DND-41 (cell line): ENCODE results near the gene EML5.
A peak's percentile ranks its signal among the peaks of the same experiment; 100 is the strongest.

Source experiments
- ATAC-seq: fragments of 200-7000 bp; cut with Tn5 transposase; 3 replicates; pipeline ENCODE4 v1.9.1; 2021; ENCODE audit warnings: low read depth; ENCODE audit not compliant: insufficient read depth
- DNase-seq: peaks from one replicate; pipeline ENCODE4 v3.0.0-alpha.2; 2020
- H2AFZ ChIP-seq: 2 replicates; pipeline ENCODE4 v1.6.0; 2012; ENCODE audit warnings: low read depth, low read length
- H3K27ac ChIP-seq: 2 replicates; pipeline ENCODE4 v1.5.1; 2012; ENCODE audit warnings: low read length, inconsistent platforms
- H3K27me3 ChIP-seq: fragments of 200-600 bp; sonication (generic); 2 replicates; pipeline ENCODE4 v1.6.0; 2012; ENCODE audit warnings: low read length, mild to moderate bottlenecking, inconsistent platforms; ENCODE audit not compliant: insufficient read depth, poor library complexity
- H3K36me3 ChIP-seq: 2 replicates; pipeline ENCODE4 v1.5.1; 2012; ENCODE audit warnings: low read length, inconsistent platforms; ENCODE audit not compliant: insufficient read depth
- H3K4me1 ChIP-seq: 2 replicates; pipeline ENCODE4 v1.5.1; 2012; ENCODE audit warnings: mild to moderate bottlenecking, low read length; ENCODE audit not compliant: insufficient read depth
- H3K4me2 ChIP-seq: 2 replicates; pipeline ENCODE4 v1.6.0; 2012; ENCODE audit warnings: mild to moderate bottlenecking, moderate library complexity, low read length, inconsistent platforms; ENCODE audit not compliant: insufficient read depth
- H3K4me3 ChIP-seq, 2 experiments: fragments of 200-600 bp in 1 of 2; shearing (Covaris generic) in 1 of 2; 2 replicates each; pipeline ENCODE4 v1.5.1; 2012 to 2016; ENCODE audit warnings: inconsistent platforms in 2 of 2, low read length in 2 of 2, mild to moderate bottlenecking in 2 of 2, low read depth in 1 of 2, moderate library complexity in 1 of 2
- H3K79me2 ChIP-seq: 2 replicates; pipeline ENCODE4 v1.6.0; 2012; ENCODE audit warnings: low read length, inconsistent platforms; ENCODE audit not compliant: insufficient read depth
- H3K9ac ChIP-seq: 2 replicates; pipeline ENCODE4 v1.6.0; 2012; ENCODE audit warnings: low read depth, mild to moderate bottlenecking, inconsistent platforms, low read length, moderate library complexity
- H3K9me3 ChIP-seq: 2 replicates; pipeline ENCODE4 v1.5.1; 2012; ENCODE audit warnings: low read length, moderate library complexity, mild to moderate bottlenecking, inconsistent platforms; ENCODE audit not compliant: insufficient read depth, severe bottlenecking
- H4K20me1 ChIP-seq: 2 replicates; pipeline ENCODE4 v1.6.0; 2012; ENCODE audit warnings: low read length; ENCODE audit not compliant: insufficient read depth
- EZH2 ChIP-seq: IDR thresholded peaks from 3 replicates; pipeline ENCODE4 v1.6.1; 2012; ENCODE audit warnings: borderline replicate concordance, low read depth, mild to moderate bottlenecking, moderate library complexity, low read length, inconsistent platforms; ENCODE audit not compliant: severe bottlenecking
- TF ChIP-seq, protein P1 (sequence below): IDR thresholded peaks from 2 replicates; pipeline ENCODE4 v1.5.1; 2012; ENCODE audit warnings: borderline replicate concordance, low read length, moderate library complexity, mild to moderate bottlenecking; ENCODE audit not compliant: poor library complexity, severe bottlenecking; ENCODE audit errors: extremely low read depth

Gene EML5

DNA sequence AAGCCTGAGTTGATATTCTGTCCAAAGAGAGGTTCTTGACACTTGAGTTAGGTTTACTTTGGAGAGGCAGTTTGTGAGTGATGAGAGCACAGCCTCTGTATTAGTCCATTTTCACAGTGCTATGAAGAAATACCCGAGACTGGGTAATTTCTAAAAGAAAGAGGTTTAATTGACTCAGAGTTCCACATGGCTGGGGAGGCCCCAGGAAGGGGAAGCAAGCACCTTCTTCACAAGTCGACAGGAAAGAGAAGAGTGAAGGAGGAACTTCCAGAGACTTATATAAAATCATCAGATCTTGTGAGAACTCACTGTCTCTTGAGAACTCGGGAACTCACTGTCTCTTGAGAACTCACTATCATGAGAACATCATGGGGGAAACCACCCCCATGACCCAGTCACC is 224.6 kb downstream of the EML5 start:
- TF ChIP-seq, protein P1, sequence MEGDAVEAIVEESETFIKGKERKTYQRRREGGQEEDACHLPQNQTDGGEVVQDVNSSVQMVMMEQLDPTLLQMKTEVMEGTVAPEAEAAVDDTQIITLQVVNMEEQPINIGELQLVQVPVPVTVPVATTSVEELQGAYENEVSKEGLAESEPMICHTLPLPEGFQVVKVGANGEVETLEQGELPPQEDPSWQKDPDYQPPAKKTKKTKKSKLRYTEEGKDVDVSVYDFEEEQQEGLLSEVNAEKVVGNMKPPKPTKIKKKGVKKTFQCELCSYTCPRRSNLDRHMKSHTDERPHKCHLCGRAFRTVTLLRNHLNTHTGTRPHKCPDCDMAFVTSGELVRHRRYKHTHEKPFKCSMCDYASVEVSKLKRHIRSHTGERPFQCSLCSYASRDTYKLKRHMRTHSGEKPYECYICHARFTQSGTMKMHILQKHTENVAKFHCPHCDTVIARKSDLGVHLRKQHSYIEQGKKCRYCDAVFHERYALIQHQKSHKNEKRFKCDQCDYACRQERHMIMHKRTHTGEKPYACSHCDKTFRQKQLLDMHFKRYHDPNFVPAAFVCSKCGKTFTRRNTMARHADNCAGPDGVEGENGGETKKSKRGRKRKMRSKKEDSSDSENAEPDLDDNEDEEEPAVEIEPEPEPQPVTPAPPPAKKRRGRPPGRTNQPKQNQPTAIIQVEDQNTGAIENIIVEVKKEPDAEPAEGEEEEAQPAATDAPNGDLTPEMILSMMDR: no peak
- no peak for TF ChIP-seq EZH2
- Histone ChIP-seq H3K79me2 (peaks cover 37% of the 10 kb centered on the region), H3K9me3 (no peaks in the 10 kb centered on the region), H3K27me3 (no peaks in the 10 kb centered on the region), H3K4me1 (peaks cover 14% of the 10 kb centered on the region), H3K4me3 (no peak overlapping the region), H4K20me1 (peaks cover 7% of the 10 kb centered on the region; the same call in 1 of the 2 replicates), H3K9ac (no peak overlapping the region), H3K27ac (no peak overlapping the region), H2AFZ (no peak overlapping the region), H3K36me3 (peaks cover 68% of the 10 kb centered on the region), H3K4me2 (no peak overlapping the region)
- DNase-seq: no peak
- no peak for ATAC-seq

DNA sequence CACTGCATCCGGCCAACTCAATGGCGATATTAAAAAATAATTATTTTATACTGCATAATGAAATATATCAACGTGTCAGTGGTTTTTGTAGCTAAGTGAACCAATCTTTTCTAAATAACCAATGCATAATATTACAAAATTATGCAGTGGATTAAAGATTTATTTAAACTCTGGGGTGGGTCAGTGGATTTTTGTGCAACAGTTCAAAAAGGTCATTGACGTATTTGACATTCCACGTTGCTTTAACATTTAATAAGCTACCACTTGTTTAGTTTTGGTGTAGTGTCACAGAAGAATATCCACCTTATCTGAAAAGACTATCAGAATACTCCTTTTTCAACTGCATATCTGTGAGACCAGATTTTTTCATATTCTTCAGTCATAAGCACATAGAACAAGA is 227.3 kb downstream of the EML5 start:
- no peak for ATAC-seq
- peaks cover 24% of the 10 kb centered on the region for H3K4me1 ChIP-seq
- no peak overlapping the region for H3K9ac ChIP-seq
- peaks cover 40% of the 10 kb centered on the region for H3K79me2 ChIP-seq
- H3K27ac ChIP-seq: no peak overlapping the region
- H3K9me3 ChIP-seq: no peaks in the 10 kb centered on the region
- no peak overlapping the region; the same call in 1 of the 2 replicates for H3K4me2 ChIP-seq
- H3K27me3 ChIP-seq: no peaks in the 10 kb centered on the region
- no peak for TF ChIP-seq EZH2
- TF ChIP-seq, protein P1: no peak
- H4K20me1 ChIP-seq: peaks cover 7% of the 10 kb centered on the region; the same call in 1 of the 2 replicates
- peaks cover 47% of the 10 kb centered on the region for H3K36me3 ChIP-seq
- H2AFZ ChIP-seq: no peak overlapping the region
- H3K4me3 ChIP-seq: no peak overlapping the region
- DNase-seq: no peak

DNA sequence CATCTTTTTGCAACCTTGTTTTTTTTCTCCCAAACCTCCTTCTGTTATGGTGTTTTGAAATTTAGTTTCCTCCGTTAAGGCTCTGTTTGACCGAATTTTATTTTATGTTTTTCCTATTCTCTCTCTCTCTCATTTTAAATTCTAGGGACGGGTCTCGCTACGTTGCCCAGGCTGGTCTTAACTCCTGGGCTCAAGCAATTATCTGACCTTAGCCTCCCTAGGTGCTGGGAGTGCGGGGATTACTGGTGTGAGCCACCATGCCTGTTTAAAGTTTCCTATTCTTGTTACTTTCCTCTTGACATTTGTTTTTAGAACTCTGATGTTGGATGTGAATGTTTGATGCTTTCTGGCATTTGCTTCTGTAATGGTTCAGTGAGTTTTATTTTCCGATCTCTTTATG is 228.9 kb downstream of the EML5 start:
- no peaks in the 10 kb centered on the region for H3K9me3 ChIP-seq
- peaks cover 31% of the 10 kb centered on the region for H3K36me3 ChIP-seq
- H3K27ac ChIP-seq: peak overlapping the region; percentile 84
- H2AFZ ChIP-seq: peak overlapping the region; percentile 74
- ATAC-seq (no peak), DNase-seq (no peak)
- peak overlapping the region; percentile 98 for H3K9ac ChIP-seq
- H3K4me1 ChIP-seq: peaks cover 27% of the 10 kb centered on the region
- peaks cover 40% of the 10 kb centered on the region for H3K79me2 ChIP-seq
- TF ChIP-seq, protein P1: no peak
- no peak for TF ChIP-seq EZH2
- no peaks in the 10 kb centered on the region for H3K27me3 ChIP-seq
- peaks cover 7% of the 10 kb centered on the region; the same call in 1 of the 2 replicates for H4K20me1 ChIP-seq
- H3K4me3 ChIP-seq: peak overlapping the region; percentile 78 to 88
- H3K4me2 ChIP-seq: peak overlapping the region; percentile 85
